SK-N-SH treated with all-trans-retinoic acid at 6 μM for 48 hours (cell line): ENCODE measurements around the gene PAPOLA.

Experiments used
- ATAC-seq: fragments of 200-7000 bp; cut with Tn5 transposase; 3 replicates; pipeline ENCODE4 v1.9.1; 2020; ENCODE audit warnings: mild to moderate bottlenecking, moderate library complexity
- BACH2 ChIP-seq: fragments of 250-450 bp; sonication (Bioruptor Pico); IDR thresholded peaks from 2 replicates; pipeline ENCODE4 v1.9.0; 2021; ENCODE audit warnings: mild to moderate bottlenecking, borderline replicate concordance
- CSDC2 ChIP-seq: fragments of 250-450 bp; sonication (Bioruptor Pico); IDR thresholded peaks from 2 replicates; pipeline ENCODE4 v1.5.0; 2020; ENCODE audit warnings: mild to moderate bottlenecking, moderate library complexity
- ESRRG ChIP-seq: fragments of 250-450 bp; sonication (Bioruptor Pico); IDR thresholded peaks from 2 replicates; pipeline ENCODE4 v1.6.1; 2021; ENCODE audit warnings: mild to moderate bottlenecking
- GLIS3 ChIP-seq: fragments of 250-450 bp; sonication (Bioruptor Pico); IDR thresholded peaks from 2 replicates; pipeline ENCODE4 v1.5.0; 2020; ENCODE audit warnings: mild to moderate bottlenecking, moderate library complexity
- ISL1 ChIP-seq: fragments of 250-450 bp; sonication (Bioruptor Pico); IDR thresholded peaks from 2 replicates; pipeline ENCODE4 v2.1.2; 2022; ENCODE audit warnings: mild to moderate bottlenecking, moderate library complexity
- OSR1 ChIP-seq: fragments of 250-450 bp; sonication (Bioruptor Pico); IDR thresholded peaks from 2 replicates; pipeline ENCODE4 v1.8.0; 2022; ENCODE audit warnings: moderate library complexity, mild to moderate bottlenecking, inconsistent platforms
- PPARA ChIP-seq: fragments of 250-450 bp; sonication (Bioruptor Pico); IDR thresholded peaks from 2 replicates; pipeline ENCODE4 v1.5.0; 2020; ENCODE audit warnings: mild to moderate bottlenecking, borderline replicate concordance
- SNAI2 ChIP-seq: fragments of 250-450 bp; sonication (Bioruptor Pico); IDR thresholded peaks from 2 replicates; pipeline ENCODE4 v1.5.0; 2020; ENCODE audit warnings: mild to moderate bottlenecking, moderate library complexity
- TCF4 ChIP-seq: fragments of 250-450 bp; sonication (Bioruptor Pico); IDR thresholded peaks from 2 replicates; pipeline ENCODE4 v1.8.0; 2021; ENCODE audit warnings: mild to moderate bottlenecking, moderate library complexity, borderline replicate concordance
- TOX ChIP-seq: fragments of 250-450 bp; sonication (Bioruptor Pico); IDR thresholded peaks from 2 replicates; pipeline ENCODE4 v1.8.0; 2021; ENCODE audit warnings: mild to moderate bottlenecking, moderate library complexity, borderline replicate concordance
- ZFP3 ChIP-seq: fragments of 250-450 bp; sonication (Bioruptor Pico); IDR thresholded peaks from 2 replicates; pipeline ENCODE4 v1.5.0; 2020; ENCODE audit warnings: mild to moderate bottlenecking, moderate library complexity
- ZFP30 ChIP-seq: fragments of 450-650 bp; formaldehyde crosslinking; IDR thresholded peaks from 2 replicates; pipeline ENCODE4 v1.5.0; 2022; ENCODE audit warnings: mild to moderate bottlenecking, moderate library complexity
- ZNF565 ChIP-seq: fragments of 450-650 bp; formaldehyde crosslinking; conservative IDR thresholded peaks from 2 replicates; pipeline ENCODE4 v1.5.0; 2020; ENCODE audit warnings: low read depth, mild to moderate bottlenecking, moderate library complexity
- ZNF70 ChIP-seq: fragments of 450-650 bp; formaldehyde crosslinking; IDR thresholded peaks from 2 replicates; pipeline ENCODE4 v1.5.0; 2020; ENCODE audit warnings: mild to moderate bottlenecking, moderate library complexity
- ZNF8 ChIP-seq: fragments of 450-650 bp; formaldehyde crosslinking; IDR thresholded peaks from 2 replicates; pipeline ENCODE4 v1.5.0; 2020; ENCODE audit warnings: mild to moderate bottlenecking, moderate library complexity
- TF ChIP-seq, protein P1 (sequence below): fragments of 250-450 bp; sonication (Bioruptor Pico); IDR thresholded peaks from 2 replicates; pipeline ENCODE4 v1.8.0; 2020; ENCODE audit warnings: mild to moderate bottlenecking, moderate library complexity, borderline replicate concordance
- TF ChIP-seq, protein P2 (sequence below): fragments of 250-450 bp; sonication (Bioruptor Pico); IDR thresholded peaks from 2 replicates; pipeline ENCODE4 v1.5.1; 2021; ENCODE audit warnings: mild to moderate bottlenecking, moderate library complexity
- TF ChIP-seq, protein P3 (sequence below): fragments of 250-450 bp; sonication (Bioruptor Pico); IDR thresholded peaks from 2 replicates; pipeline ENCODE4 v1.5.0; 2020; ENCODE audit warnings: mild to moderate bottlenecking, moderate library complexity
- TF ChIP-seq, protein P4 (sequence below): fragments of 250-450 bp; sonication (Bioruptor Pico); IDR thresholded peaks from 2 replicates; pipeline ENCODE4 v1.8.0; 2021; ENCODE audit warnings: low read depth, mild to moderate bottlenecking, moderate library complexity, borderline replicate concordance
- TF ChIP-seq, protein P5 (sequence below): fragments of 250-450 bp; sonication (Bioruptor Pico); IDR thresholded peaks from 2 replicates; pipeline ENCODE4 v1.5.1; 2020; ENCODE audit warnings: low read depth, mild to moderate bottlenecking, moderate library complexity

Gene PAPOLA

DNA sequence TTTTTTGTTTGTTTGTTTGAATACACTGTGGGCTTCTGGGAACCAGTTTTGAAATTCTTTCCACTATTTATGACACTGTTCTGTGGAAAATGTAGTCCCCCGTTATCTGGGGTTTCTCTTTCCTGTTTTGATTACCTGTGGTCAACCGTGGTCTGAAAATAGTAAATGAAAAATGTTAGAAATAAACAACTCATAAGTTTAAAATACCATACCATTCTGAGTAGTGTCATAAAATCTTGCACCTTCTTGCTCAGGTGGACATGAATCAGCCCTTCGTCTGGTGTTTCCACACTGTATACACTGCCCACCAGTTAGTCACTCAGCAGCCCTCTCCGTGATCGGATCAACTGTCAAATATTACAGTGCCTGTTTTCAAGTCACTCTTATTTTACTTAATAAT is 5.1 kb upstream of the PAPOLA start:
- TF ChIP-seq GLIS3 (CRISPR knock-in tag) (no peak), OSR1 (no peak), ZNF8 (CRISPR knock-in tag) (no peak), ZFP3 (CRISPR knock-in tag) (no peak), ZNF565 (CRISPR knock-in tag) (no peak), CSDC2 (CRISPR knock-in tag) (no peak), ESRRG (CRISPR knock-in tag) (no peak), SNAI2 (no peak), PPARA (CRISPR knock-in tag) (no peak), BACH2 (CRISPR knock-in tag) (no peak), ZNF70 (CRISPR knock-in tag) (no peak), ZFP30 (no peak)
- TF ChIP-seq, protein P1, sequence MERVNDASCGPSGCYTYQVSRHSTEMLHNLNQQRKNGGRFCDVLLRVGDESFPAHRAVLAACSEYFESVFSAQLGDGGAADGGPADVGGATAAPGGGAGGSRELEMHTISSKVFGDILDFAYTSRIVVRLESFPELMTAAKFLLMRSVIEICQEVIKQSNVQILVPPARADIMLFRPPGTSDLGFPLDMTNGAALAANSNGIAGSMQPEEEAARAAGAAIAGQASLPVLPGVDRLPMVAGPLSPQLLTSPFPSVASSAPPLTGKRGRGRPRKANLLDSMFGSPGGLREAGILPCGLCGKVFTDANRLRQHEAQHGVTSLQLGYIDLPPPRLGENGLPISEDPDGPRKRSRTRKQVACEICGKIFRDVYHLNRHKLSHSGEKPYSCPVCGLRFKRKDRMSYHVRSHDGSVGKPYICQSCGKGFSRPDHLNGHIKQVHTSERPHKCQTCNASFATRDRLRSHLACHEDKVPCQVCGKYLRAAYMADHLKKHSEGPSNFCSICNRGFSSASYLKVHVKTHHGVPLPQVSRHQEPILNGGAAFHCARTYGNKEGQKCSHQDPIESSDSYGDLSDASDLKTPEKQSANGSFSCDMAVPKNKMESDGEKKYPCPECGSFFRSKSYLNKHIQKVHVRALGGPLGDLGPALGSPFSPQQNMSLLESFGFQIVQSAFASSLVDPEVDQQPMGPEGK (CRISPR knock-in tag), result no peak
- TF ChIP-seq, protein P2, sequence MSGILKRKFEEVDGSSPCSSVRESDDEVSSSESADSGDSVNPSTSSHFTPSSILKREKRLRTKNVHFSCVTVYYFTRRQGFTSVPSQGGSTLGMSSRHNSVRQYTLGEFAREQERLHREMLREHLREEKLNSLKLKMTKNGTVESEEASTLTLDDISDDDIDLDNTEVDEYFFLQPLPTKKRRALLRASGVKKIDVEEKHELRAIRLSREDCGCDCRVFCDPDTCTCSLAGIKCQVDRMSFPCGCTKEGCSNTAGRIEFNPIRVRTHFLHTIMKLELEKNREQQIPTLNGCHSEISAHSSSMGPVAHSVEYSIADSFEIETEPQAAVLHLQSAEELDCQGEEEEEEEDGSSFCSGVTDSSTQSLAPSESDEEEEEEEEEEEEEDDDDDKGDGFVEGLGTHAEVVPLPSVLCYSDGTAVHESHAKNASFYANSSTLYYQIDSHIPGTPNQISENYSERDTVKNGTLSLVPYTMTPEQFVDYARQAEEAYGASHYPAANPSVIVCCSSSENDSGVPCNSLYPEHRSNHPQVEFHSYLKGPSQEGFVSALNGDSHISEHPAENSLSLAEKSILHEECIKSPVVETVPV (CRISPR knock-in tag), result no peak
- TF ChIP-seq, protein P3, sequence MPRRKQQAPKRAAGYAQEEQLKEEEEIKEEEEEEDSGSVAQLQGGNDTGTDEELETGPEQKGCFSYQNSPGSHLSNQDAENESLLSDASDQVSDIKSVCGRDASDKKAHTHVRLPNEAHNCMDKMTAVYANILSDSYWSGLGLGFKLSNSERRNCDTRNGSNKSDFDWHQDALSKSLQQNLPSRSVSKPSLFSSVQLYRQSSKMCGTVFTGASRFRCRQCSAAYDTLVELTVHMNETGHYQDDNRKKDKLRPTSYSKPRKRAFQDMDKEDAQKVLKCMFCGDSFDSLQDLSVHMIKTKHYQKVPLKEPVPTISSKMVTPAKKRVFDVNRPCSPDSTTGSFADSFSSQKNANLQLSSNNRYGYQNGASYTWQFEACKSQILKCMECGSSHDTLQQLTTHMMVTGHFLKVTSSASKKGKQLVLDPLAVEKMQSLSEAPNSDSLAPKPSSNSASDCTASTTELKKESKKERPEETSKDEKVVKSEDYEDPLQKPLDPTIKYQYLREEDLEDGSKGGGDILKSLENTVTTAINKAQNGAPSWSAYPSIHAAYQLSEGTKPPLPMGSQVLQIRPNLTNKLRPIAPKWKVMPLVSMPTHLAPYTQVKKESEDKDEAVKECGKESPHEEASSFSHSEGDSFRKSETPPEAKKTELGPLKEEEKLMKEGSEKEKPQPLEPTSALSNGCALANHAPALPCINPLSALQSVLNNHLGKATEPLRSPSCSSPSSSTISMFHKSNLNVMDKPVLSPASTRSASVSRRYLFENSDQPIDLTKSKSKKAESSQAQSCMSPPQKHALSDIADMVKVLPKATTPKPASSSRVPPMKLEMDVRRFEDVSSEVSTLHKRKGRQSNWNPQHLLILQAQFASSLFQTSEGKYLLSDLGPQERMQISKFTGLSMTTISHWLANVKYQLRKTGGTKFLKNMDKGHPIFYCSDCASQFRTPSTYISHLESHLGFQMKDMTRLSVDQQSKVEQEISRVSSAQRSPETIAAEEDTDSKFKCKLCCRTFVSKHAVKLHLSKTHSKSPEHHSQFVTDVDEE (CRISPR knock-in tag), result no peak
- TF ChIP-seq, protein P4, sequence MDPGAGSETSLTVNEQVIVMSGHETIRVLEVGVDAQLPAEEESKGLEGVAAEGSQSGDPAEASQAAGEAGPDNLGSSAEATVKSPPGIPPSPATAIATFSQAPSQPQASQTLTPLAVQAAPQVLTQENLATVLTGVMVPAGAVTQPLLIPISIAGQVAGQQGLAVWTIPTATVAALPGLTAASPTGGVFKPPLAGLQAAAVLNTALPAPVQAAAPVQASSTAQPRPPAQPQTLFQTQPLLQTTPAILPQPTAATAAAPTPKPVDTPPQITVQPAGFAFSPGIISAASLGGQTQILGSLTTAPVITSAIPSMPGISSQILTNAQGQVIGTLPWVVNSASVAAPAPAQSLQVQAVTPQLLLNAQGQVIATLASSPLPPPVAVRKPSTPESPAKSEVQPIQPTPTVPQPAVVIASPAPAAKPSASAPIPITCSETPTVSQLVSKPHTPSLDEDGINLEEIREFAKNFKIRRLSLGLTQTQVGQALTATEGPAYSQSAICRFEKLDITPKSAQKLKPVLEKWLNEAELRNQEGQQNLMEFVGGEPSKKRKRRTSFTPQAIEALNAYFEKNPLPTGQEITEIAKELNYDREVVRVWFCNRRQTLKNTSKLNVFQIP (CRISPR knock-in tag), result no peak
- TF ChIP-seq, protein P5, sequence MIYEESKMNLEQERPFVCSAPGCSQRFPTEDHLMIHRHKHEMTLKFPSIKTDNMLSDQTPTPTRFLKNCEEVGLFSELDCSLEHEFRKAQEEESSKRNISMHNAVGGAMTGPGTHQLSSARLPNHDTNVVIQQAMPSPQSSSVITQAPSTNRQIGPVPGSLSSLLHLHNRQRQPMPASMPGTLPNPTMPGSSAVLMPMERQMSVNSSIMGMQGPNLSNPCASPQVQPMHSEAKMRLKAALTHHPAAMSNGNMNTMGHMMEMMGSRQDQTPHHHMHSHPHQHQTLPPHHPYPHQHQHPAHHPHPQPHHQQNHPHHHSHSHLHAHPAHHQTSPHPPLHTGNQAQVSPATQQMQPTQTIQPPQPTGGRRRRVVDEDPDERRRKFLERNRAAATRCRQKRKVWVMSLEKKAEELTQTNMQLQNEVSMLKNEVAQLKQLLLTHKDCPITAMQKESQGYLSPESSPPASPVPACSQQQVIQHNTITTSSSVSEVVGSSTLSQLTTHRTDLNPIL, result no peak
- ATAC-seq, result no peak

DNA sequence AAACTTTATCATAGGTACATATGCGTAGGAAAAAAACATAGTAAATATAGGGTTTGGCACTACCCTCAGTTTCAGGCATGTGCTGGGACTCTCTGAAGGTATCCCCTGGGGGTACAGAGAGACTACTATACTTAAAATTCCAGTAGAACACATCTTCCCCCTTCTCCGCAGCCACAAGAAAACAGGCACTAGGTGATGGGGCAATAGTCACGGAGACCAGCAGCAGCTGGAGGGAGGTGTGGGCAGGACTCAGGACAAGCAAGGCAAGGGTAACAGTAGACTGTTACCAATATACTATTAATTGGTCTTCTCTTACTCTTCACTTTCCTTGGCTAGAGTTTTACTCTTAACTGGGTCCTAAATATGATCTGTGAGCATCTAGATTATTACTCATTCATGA is 4.6 kb upstream of the PAPOLA start:
- no peak for ATAC-seq
- TF ChIP-seq, protein P2 (CRISPR knock-in tag), result no peak
- TF ChIP-seq ZNF565 (CRISPR knock-in tag) (no peak), ZNF8 (CRISPR knock-in tag) (no peak), ZFP3 (CRISPR knock-in tag) (no peak), GLIS3 (CRISPR knock-in tag) (no peak), SNAI2 (no peak), ISL1 (CRISPR knock-in tag) (no peak), CSDC2 (CRISPR knock-in tag) (no peak), TOX (no peak), TCF4 (CRISPR knock-in tag) (no peak)
- TF ChIP-seq, protein P5, result no peak
- TF ChIP-seq, protein P4 (CRISPR knock-in tag), result no peak
